GOT3 (cell line): ENCODE data around the gene HSH2D.
"Not testable (repeated sequence)": the region's sequence is repeated elsewhere in the genome, so short reads cannot be mapped to it uniquely, and the experiment has no call there.

Experiments
- DNase-seq: peaks from one replicate; lab custom pipeline; 2025; ENCODE audit warnings: mixed read lengths; lab: John Stamatoyannopoulos, UW

Gene HSH2D, protein sequence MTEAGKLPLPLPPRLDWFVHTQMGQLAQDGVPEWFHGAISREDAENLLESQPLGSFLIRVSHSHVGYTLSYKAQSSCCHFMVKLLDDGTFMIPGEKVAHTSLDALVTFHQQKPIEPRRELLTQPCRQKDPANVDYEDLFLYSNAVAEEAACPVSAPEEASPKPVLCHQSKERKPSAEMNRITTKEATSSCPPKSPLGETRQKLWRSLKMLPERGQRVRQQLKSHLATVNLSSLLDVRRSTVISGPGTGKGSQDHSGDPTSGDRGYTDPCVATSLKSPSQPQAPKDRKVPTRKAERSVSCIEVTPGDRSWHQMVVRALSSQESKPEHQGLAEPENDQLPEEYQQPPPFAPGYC

DNA sequence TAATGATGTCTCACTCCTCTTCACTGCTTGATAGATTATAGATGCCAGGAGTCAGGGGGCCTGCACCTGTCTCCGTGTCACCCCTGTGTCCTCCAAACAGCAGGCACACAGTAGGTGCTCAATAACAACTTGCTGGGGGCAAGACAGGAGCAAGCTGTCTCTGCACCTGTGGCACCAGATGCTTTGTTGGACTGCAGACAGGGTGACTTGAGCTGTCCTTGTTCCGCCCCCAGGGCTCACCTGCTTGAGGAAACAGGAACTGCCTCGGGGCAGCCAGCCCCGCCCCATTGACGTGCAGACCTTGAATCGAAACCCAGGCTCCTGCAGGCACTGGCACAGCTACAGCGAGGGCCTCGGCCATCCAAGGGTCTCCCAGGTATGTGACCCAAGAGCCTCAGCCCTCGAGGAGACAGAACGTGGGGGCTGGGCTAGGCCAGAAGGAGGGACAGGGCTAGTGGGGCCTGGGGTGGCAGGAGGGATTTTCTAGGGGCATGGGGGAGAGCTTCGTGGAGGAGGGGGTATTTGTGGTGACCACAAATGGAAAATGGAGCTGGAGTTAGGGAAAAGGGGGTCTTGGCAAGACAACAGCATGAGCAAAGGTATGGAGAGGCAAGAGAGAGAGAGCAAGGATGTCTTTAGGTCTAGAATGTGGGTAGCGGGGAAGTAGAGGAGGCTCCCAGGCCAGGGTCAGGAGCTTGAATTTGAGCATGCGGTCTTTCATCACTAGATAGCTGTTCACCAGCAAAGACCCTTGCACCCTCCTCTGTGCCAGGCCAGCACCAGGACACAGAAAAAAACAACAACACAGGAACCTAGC lies at the start of gene HSH2D:
Gene HSH2D (plus strand): TSS at position 287 of the 817 bp plus-strand sequence. CDS start 5,066 bp downstream, outside the sequence.
- DNase-seq = no peak

- DNase-seq = no peak
These were observed 49.0 kb upstream of the HSH2D start for GRCh38 chr19:16094360-16095070.

- no peak for DNase-seq
These were observed 48.4 kb upstream of the HSH2D start for GRCh38 chr19:16095071-16095571.

DNA sequence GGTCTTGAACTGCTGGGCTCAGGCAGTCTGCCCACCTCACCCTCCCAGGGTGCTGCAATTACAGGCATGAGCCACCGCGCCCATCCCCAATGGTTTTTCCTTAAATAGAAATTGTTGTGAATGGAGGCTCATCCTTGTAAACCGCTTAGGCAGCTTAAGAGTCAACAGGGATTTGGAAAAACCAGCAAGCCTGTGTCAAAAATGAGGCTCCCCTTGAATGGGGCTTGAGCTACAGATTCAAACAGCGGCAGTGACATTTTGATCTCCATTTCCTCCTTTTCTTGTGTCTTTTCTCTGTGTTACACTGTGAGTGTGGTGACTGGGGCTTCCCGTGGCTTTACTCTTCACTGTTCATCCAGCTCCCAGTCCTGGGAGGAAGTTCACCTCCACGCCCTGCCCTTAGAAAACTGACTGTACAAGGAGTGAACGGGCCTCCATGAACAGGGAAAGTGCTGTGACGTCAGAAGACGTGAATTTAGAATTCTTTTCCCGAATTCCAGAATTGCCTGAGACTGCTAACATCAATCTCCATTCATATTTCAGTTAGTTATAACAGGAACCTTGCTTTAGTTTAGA lies 47.1 kb upstream of the HSH2D start:
- DNase-seq = no peak

DNA sequence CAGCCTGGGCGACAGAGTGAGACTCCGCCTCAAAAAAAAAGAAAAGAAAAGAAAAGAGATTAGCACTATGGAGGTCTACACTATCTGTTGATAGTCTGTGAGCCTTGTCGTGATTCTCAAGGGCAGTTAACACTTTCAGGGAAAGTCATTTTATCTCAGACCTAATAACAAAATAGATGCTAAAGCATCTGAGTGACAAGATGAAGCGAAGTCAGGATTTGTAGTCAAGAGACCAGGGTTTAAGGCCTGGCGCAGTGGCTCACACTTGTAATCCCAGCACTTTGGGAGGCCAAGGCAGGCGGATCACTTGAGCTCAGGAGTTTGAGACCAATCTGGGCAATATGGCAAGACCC lies 45.1 kb upstream of the HSH2D start:
- DNase-seq = no peak

DNA sequence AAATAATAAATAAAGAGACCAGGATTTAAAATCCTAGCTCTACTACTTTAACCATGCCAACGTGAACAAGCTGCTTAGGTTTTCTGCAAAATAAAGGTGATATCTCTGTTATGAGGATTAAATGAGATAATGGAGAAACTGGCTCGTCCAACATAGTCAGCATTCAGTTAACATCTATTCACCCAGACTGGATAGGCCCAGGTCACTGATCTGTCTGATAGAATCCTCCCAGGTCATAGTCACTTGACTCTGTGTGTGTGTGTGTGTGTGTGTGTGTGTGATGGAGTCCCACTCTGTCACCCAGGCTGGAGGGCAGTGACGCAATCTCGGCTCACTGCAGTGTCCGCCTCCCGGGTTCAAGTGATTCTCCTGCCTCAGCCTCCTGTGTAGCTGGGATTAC lies 44.7 kb upstream of the HSH2D start:
- no peak for DNase-seq

DNA sequence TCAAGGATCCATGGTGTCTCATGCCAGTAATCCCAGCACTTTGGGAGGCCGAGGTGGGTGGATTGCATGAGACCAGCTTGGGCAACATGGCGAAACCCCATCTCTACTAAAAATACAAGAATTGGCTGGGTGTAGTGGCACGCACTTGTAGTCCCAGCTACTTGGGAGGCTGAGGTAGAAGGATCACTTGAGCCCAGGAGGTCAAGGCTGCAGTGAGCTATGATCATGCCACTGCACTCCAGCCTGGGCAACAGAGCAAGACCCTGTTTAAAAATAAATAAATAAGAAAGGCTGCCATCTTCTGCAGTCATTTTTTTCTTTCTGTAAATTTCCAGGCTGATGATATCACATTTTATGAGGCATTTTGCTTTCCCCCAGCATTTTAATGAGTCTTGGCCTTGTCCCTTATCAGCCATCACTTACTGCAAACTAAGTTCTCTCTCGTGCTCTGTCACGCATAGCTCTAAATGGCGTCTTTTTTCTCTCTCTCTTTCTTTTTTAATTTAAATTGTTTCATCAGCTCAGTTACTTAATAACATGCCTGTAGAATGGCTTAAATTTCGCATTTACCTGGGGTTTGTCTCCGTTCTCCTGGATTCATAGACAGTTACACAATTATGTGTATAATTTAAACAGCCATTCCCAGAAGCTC lies 44.0 kb upstream of the HSH2D start:
- not testable (repeated sequence) for DNase-seq

DNA sequence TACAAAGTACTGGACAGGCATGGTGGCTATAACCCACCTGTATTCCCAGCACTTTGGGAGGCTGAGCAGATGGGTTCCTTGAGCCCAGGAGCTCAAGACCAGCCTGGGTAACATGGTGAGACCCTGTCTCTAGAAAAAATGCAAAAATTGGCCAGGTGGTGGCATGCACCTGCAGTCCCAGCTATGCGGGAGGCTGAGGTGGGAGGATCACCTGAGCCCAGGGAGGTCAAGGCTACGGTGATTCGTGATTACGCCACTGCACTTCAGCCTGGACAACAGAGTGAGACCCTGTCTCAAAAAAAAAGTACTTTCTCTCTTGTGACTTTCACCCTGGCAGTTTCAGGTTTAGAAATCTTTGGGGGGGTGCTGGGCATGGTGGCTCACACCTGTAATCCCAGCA lies 43.0 kb upstream of the HSH2D start:
- DNase-seq = no peak

DNA sequence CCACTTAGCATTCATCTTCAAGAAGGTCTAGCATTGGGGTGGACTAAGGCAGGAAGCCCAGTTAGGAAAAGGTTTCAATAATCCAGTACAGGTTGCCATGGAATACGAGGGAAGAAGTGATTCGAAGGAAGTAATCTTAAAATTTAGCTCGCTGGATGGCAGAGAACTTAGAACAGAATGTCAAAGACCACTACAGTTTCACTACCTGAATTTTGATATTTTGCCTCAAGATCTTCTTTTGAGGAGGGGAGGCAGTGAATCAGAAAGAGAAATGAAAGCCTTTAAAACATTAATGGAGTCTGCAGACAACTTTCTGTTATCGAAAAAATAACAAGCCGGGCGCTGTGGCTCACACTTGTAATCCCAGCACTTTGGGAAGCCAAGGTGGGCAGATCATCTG lies 38.8 kb upstream of the HSH2D start:
- DNase-seq = no peak

DNA sequence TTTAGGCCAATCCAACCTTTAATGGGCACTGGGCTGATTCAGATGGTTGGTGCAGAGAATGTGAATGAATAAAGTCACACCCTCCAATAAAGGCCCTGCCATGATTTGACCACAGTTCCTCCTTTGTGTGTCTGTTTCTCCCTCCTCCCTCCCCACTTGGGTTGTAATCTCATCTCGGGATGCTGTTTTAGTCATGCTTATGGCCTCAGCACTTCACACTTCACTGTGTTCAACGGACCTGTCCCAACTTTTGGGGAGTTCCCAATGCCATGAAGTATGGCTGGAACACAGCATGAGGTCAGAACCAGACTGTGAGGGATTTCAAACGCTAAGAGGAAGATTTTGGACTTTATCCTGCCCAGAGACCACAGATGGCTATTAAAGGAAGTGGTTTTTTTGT lies 37.4 kb upstream of the HSH2D start:
- DNase-seq = no peak

DNA sequence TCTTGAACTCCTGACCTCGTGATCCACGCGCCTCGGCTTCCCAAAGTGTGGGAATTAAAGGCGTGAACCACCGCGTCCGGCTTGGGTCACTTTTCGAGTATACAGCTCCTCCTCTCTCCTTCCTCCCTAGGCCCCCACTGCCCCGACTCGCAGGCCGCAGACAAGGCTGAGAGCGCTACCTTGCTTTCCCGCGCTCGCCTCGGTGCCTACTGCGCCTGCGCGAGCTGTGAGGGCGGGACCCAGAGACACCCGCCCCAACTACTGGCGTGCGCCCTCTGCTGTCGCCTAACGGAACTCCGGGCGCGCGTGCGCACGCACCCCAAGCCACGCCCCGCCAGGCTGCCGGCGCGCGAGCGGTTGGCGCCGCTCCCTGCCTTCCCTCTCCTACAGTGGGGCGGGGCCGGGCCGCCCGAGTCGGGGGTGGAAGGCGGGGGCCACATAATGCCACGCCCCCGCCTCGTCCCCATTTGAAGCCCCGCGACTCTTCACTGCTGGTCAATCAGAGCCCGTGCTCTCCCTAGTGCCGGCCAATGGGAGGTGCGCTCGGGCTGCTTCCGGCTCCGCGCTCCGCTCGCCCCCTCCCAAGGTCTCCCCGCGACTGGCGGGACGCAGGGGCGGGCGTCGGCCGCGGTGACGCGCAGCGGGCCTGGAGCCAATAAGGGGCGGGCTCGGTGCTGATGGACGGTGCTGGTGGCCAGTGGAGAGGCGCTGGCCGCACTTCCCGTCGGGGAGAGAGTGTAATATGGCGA lies 32.2 kb upstream of the HSH2D start, which contains the start of gene RAB8A:
Gene RAB8A (plus strand): TSS at position 730 of the 749 bp plus-strand sequence. CDS start 13 bp downstream, at position 743.
- peak; percentile 97 for DNase-seq

GRCh38 chr19:16111909-16112752 lies 31.4 kb upstream of the HSH2D start:
- DNase-seq = no peak

DNA sequence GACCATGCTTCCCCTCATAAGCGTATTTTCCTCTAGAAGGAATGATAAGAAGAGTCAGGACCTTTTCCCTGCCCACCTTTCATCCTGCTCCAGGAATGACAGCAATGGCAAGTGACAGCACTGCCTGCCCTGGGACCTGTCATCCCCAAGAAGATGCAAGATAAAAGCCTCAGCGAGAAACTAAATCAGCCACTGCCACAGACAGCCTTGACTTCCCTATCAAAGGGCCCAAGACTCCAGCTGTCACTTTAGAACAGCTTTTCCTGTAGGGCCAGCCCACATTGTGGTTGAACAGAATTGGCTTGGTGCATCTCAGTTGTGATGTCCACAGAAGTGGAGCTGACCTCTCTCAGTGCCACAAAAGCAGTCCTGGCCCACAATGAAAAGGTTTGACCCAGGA lies 30.7 kb upstream of the HSH2D start:
- no peak for DNase-seq

GRCh38 chr19:16113727-16114126 lies 29.8 kb upstream of the HSH2D start:
- no peak for DNase-seq

- no peak for DNase-seq
These were observed 28.0 kb upstream of the HSH2D start for GRCh38 chr19:16115301-16116039.

DNA sequence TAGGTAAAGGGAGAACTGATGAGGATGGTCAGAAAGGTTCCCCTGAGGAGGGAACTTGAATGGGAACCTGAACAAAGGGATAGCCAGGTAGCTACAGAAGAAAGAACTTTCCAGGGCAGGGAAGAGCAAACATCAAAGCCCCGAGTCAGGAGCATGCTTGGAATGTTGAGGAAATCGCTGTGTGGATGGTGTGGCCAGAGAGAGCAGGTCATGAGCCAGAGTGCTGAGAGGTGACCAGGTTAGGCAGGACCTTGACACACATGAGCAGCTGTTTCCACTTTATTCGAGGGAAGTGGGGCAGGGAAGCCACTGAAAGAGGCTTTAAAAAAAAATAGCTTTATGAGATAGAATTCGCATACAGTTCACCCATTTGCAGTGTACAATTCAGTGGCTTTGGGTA lies 27.4 kb upstream of the HSH2D start:
- DNase-seq = no peak

GRCh38 chr19:16117594-16118033 lies 25.9 kb upstream of the HSH2D start:
- no peak for DNase-seq

DNA sequence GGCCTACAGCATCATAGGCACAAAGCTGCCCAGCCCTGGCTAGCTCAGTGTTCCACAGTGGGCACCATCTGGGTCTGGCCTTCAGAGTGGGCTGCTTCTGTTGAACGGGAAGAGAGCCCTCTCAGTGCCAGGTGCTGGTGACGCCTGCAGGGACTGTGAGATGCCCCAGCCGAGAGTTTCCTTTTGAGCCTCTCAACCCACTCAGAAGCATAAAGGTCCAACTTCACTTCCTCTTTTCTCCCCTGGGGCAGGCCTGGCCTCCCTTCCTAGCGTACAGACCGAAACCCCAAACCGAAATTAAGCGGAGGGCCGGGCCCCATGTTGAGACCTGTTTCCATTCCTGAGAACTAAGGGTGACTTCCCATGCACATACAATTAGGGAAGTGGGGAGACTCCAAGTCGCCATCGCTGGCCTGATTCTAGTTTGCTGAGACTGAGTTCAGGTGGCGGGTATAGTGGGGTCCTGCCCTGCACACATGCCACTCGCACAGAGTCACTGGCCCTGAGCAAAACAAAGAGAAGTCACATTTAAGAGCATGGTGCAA lies 24.9 kb upstream of the HSH2D start:
- no peak for DNase-seq
